ENCODE data around the gene TBC1D22A. TPM values are rescaled to one million over a fixed set of nuclear protein-coding genes. Genes with fewer than 3 reads are reported as not detected.

Gene TBC1D22A
- total RNA-seq, 1 donor from 2014 or later: 24.2 TPM

- Mint-ChIP-seq H3K36me3 (ENCODE audit: low read depth, unreplicated experiment) (no peaks in the 10 kb centered on the region), H3K9me3 (ENCODE audit: unreplicated experiment) (peaks cover 15% of the 10 kb centered on the region), H3K27me3 (ENCODE audit: low read depth, unreplicated experiment) (no peaks in the 10 kb centered on the region), H3K4me3 (ENCODE audit: unreplicated experiment) (no peak overlapping the region), H3K4me1 (ENCODE audit: low read depth, unreplicated experiment) (no peaks in the 10 kb centered on the region), H3K27ac (ENCODE audit: unreplicated experiment) (no peak overlapping the region)
- no peaks in the 10 kb centered on the region for H3K79me2 ChIP-seq (ENCODE audit: insufficient read depth, low read length)
- H3K9ac ChIP-seq (ENCODE audit: low read length): no peak overlapping the region
- peaks cover 3% of the 10 kb centered on the region for H3K9me3 ChIP-seq (ENCODE audit: insufficient read depth, low read depth, low read length)
- no peak overlapping the region for H3K4me2 ChIP-seq (ENCODE audit: low read length)
- FAIRE-seq: no peak
- H3K36me3 ChIP-seq (ENCODE audit: insufficient read depth, low read length): no peaks in the 10 kb centered on the region
- H3K4me1 ChIP-seq (ENCODE audit: insufficient read depth, low read length): no peaks in the 10 kb centered on the region
- no peak for TF ChIP-seq EZH2 (IDR thresholded peaks at IDR 0.05; ENCODE audit: insufficient read depth, low read length)
- no peak for TF ChIP-seq CTCF (IDR thresholded peaks at IDR 0.05; ENCODE audit: insufficient read depth, low read depth, low read length)
- H4K20me1 ChIP-seq (ENCODE audit: insufficient read depth, low read length): no peaks in the 10 kb centered on the region
- DNase-seq (ENCODE audit: low read depth): no peak
- H3K27me3 ChIP-seq (ENCODE audit: insufficient read depth, low read length): no peaks in the 10 kb centered on the region
- H3K4me3 ChIP-seq (ENCODE audit: insufficient read depth, low read depth, low read length): no peak overlapping the region
- H2AFZ ChIP-seq (ENCODE audit: low read depth, low read length): no peak overlapping the region
- no peak overlapping the region for H3K27ac ChIP-seq (ENCODE audit: low read depth, low read length)
Measured at GRCh38 chr22:47219789-47220188, 457.3 kb downstream of the TBC1D22A start.

GRCh38 chr22:47220752-47221151, 458.3 kb downstream of the TBC1D22A start:
- no peak overlapping the region for H3K9ac ChIP-seq (ENCODE audit: low read length)
- H3K4me1 ChIP-seq (ENCODE audit: insufficient read depth, low read length): no peaks in the 10 kb centered on the region
- H2AFZ ChIP-seq (ENCODE audit: low read depth, low read length): no peak overlapping the region
- H3K9me3 ChIP-seq (ENCODE audit: insufficient read depth, low read depth, low read length): peaks cover 3% of the 10 kb centered on the region
- no peak overlapping the region for H3K27ac ChIP-seq (ENCODE audit: low read depth, low read length)
- DNase-seq (ENCODE audit: low read depth) (no peak), FAIRE-seq (no peak)
- no peaks in the 10 kb centered on the region for H3K36me3 ChIP-seq (ENCODE audit: insufficient read depth, low read length)
- H3K27me3 ChIP-seq (ENCODE audit: insufficient read depth, low read length): no peaks in the 10 kb centered on the region
- H3K4me3 ChIP-seq (ENCODE audit: insufficient read depth, low read depth, low read length): no peak overlapping the region
- H3K27ac Mint-ChIP-seq (ENCODE audit: unreplicated experiment): no peak overlapping the region
- no peaks in the 10 kb centered on the region for H3K4me1 Mint-ChIP-seq (ENCODE audit: low read depth, unreplicated experiment)
- no peak for TF ChIP-seq CTCF (IDR thresholded peaks at IDR 0.05; ENCODE audit: insufficient read depth, low read depth, low read length)
- TF ChIP-seq EZH2 (IDR thresholded peaks at IDR 0.05; ENCODE audit: insufficient read depth, low read length): no peak
- H3K27me3 Mint-ChIP-seq (ENCODE audit: low read depth, unreplicated experiment): no peaks in the 10 kb centered on the region
- H3K4me2 ChIP-seq (ENCODE audit: low read length): no peak overlapping the region
- H4K20me1 ChIP-seq (ENCODE audit: insufficient read depth, low read length): no peaks in the 10 kb centered on the region
- H3K4me3 Mint-ChIP-seq (ENCODE audit: unreplicated experiment): no peak overlapping the region
- no peaks in the 10 kb centered on the region for H3K79me2 ChIP-seq (ENCODE audit: insufficient read depth, low read length)
- H3K9me3 Mint-ChIP-seq (ENCODE audit: unreplicated experiment): peaks cover 13% of the 10 kb centered on the region
- H3K36me3 Mint-ChIP-seq (ENCODE audit: low read depth, unreplicated experiment): no peaks in the 10 kb centered on the region

GRCh38 chr22:47221840-47222615, 459.6 kb downstream of the TBC1D22A start:
- Mint-ChIP-seq H3K36me3 (ENCODE audit: low read depth, unreplicated experiment) (no peaks in the 10 kb centered on the region), H3K27ac (ENCODE audit: unreplicated experiment) (no peak overlapping the region), H3K4me1 (ENCODE audit: low read depth, unreplicated experiment) (no peaks in the 10 kb centered on the region), H3K9me3 (ENCODE audit: unreplicated experiment) (peaks cover 9% of the 10 kb centered on the region), H3K4me3 (ENCODE audit: unreplicated experiment) (no peak overlapping the region), H3K27me3 (ENCODE audit: low read depth, unreplicated experiment) (no peaks in the 10 kb centered on the region)
- no peaks in the 10 kb centered on the region for H4K20me1 ChIP-seq (ENCODE audit: insufficient read depth, low read length)
- no peak overlapping the region for H3K4me3 ChIP-seq (ENCODE audit: insufficient read depth, low read depth, low read length)
- H2AFZ ChIP-seq (ENCODE audit: low read depth, low read length): no peak overlapping the region
- H3K9ac ChIP-seq (ENCODE audit: low read length): no peak overlapping the region
- no peaks in the 10 kb centered on the region for H3K4me1 ChIP-seq (ENCODE audit: insufficient read depth, low read length)
- no peaks in the 10 kb centered on the region for H3K36me3 ChIP-seq (ENCODE audit: insufficient read depth, low read length)
- no peak overlapping the region for H3K27ac ChIP-seq (ENCODE audit: low read depth, low read length)
- TF ChIP-seq EZH2 (IDR thresholded peaks at IDR 0.05; ENCODE audit: insufficient read depth, low read length) (no peak), CTCF (IDR thresholded peaks at IDR 0.05; ENCODE audit: insufficient read depth, low read depth, low read length) (no peak)
- no peak for DNase-seq (ENCODE audit: low read depth)
- no peak for FAIRE-seq
- peaks cover 3% of the 10 kb centered on the region for H3K9me3 ChIP-seq (ENCODE audit: insufficient read depth, low read depth, low read length)
- H3K79me2 ChIP-seq (ENCODE audit: insufficient read depth, low read length): no peaks in the 10 kb centered on the region
- H3K27me3 ChIP-seq (ENCODE audit: insufficient read depth, low read length): no peaks in the 10 kb centered on the region
- H3K4me2 ChIP-seq (ENCODE audit: low read length): no peak overlapping the region

Data from astrocyte (in vitro differentiated cells and primary cell).